ENCODE results near the gene TENM3.

TENM3 gene

GRCh38 chr4:182489607-182490006, 246.4 kb downstream of the TENM3 start:
- TF ChIP-seq PATZ1 (CRISPR knock-in tag; IDR thresholded peaks at IDR 0.05; ENCODE audit: borderline replicate concordance) (no peak), CSRNP3 (CRISPR knock-in tag; IDR thresholded peaks at IDR 0.05) (no peak), ZNF70 (CRISPR knock-in tag; IDR thresholded peaks at IDR 0.05) (no peak), ESRRG (CRISPR knock-in tag; IDR thresholded peaks at IDR 0.05) (no peak), TOX (CRISPR knock-in tag; IDR thresholded peaks at IDR 0.05; ENCODE audit: borderline replicate concordance) (no peak), ZFP3 (CRISPR knock-in tag; IDR thresholded peaks at IDR 0.05) (no peak), ZNF565 (CRISPR knock-in tag; conservative IDR thresholded peaks at IDR 0.05; ENCODE audit: low read depth) (no peak), POU6F1 (CRISPR knock-in tag; IDR thresholded peaks at IDR 0.05; ENCODE audit: borderline replicate concordance, low read depth) (no peak), CSDC2 (CRISPR knock-in tag; IDR thresholded peaks at IDR 0.05) (no peak), SNAI2 (CRISPR knock-in tag; IDR thresholded peaks at IDR 0.05) (no peak), BACH2 (CRISPR knock-in tag; IDR thresholded peaks at IDR 0.05; ENCODE audit: borderline replicate concordance) (no peak), ZNF8 (CRISPR knock-in tag; IDR thresholded peaks at IDR 0.05) (no peak), RARB (CRISPR knock-in tag; IDR thresholded peaks at IDR 0.05) (no peak), TCF4 (CRISPR knock-in tag; IDR thresholded peaks at IDR 0.05; ENCODE audit: borderline replicate concordance) (no peak), PPARA (CRISPR knock-in tag; IDR thresholded peaks at IDR 0.05; ENCODE audit: borderline replicate concordance) (no peak), ZC3H10 (CRISPR knock-in tag; IDR thresholded peaks at IDR 0.05) (no peak), ARNTL (CRISPR knock-in tag; IDR thresholded peaks at IDR 0.05; ENCODE audit: borderline replicate concordance, low read depth) (no peak), ISL1 (CRISPR knock-in tag; IDR thresholded peaks at IDR 0.05) (no peak), CREB5 (CRISPR knock-in tag; IDR thresholded peaks at IDR 0.05; ENCODE audit: low read depth) (no peak), ZFP30 (CRISPR knock-in tag; IDR thresholded peaks at IDR 0.05) (no peak)
- no peak for ATAC-seq

GRCh38 chr4:182491719-182492118, 248.5 kb downstream of the TENM3 start:
- ATAC-seq, result no peak; the same call in 2 of the 3 replicates
- TF ChIP-seq TCF4 (CRISPR knock-in tag; IDR thresholded peaks at IDR 0.05; ENCODE audit: borderline replicate concordance) (no peak), ZNF565 (CRISPR knock-in tag; conservative IDR thresholded peaks at IDR 0.05; ENCODE audit: low read depth) (no peak), ZFP3 (CRISPR knock-in tag; IDR thresholded peaks at IDR 0.05) (no peak), CSDC2 (CRISPR knock-in tag; IDR thresholded peaks at IDR 0.05) (no peak), ZNF70 (CRISPR knock-in tag; IDR thresholded peaks at IDR 0.05) (no peak), ZFP30 (CRISPR knock-in tag; IDR thresholded peaks at IDR 0.05) (no peak), CREB5 (CRISPR knock-in tag; IDR thresholded peaks at IDR 0.05; ENCODE audit: low read depth) (no peak), TSHZ2 (CRISPR knock-in tag; IDR thresholded peaks at IDR 0.05) (no peak), ARNTL (CRISPR knock-in tag; IDR thresholded peaks at IDR 0.05; ENCODE audit: borderline replicate concordance, low read depth) (no peak), TOX (CRISPR knock-in tag; IDR thresholded peaks at IDR 0.05; ENCODE audit: borderline replicate concordance) (no peak), ESRRG (CRISPR knock-in tag; IDR thresholded peaks at IDR 0.05) (no peak), GLIS3 (CRISPR knock-in tag; IDR thresholded peaks at IDR 0.05) (no peak), POU6F1 (CRISPR knock-in tag; IDR thresholded peaks at IDR 0.05; ENCODE audit: borderline replicate concordance, low read depth) (no peak), RARB (CRISPR knock-in tag; IDR thresholded peaks at IDR 0.05) (no peak), OSR1 (CRISPR knock-in tag; IDR thresholded peaks at IDR 0.05) (no peak), SNAI2 (CRISPR knock-in tag; IDR thresholded peaks at IDR 0.05) (no peak)
